ENCODE results near the gene PEDS1. TPM values are rescaled to one million over a fixed set of nuclear protein-coding genes. Genes with fewer than 3 reads are reported as not detected.
A peak's percentile ranks its signal among the peaks of the same experiment; 100 is the strongest.

The PEDS1 gene
- total RNA-seq, 1 experiment from 2014 or later, result 35.6 TPM

- no peak for TF ChIP-seq ZNF512 (CRISPR knock-in tag; IDR thresholded peaks at IDR 0.05; ENCODE audit: borderline replicate concordance)
- no peak for TF ChIP-seq ZNF121 (CRISPR knock-in tag; IDR thresholded peaks at IDR 0.05)
- TF ChIP-seq ARID4B (CRISPR knock-in tag; IDR thresholded peaks at IDR 0.05; ENCODE audit: borderline replicate concordance), result no peak
These were observed 22.5 kb downstream of the PEDS1 start (continued) for GRCh38 chr20:50130995-50131394.

- no peak for DNase-seq (ENCODE audit: low spot score)
- TF ChIP-seq ERG (CRISPR knock-in tag; IDR thresholded peaks at IDR 0.05), result no peak
- no peak for TF ChIP-seq HMGXB4 (CRISPR knock-in tag; IDR thresholded peaks at IDR 0.05)
- no peak overlapping the region for H3K4me3 Mint-ChIP-seq
- H3K36me3 Mint-ChIP-seq, result peaks cover 62% of the 10 kb centered on the region
- H3K4me1 Mint-ChIP-seq, result 0 out of 2 replicates have a peak, but pooled peaks cover 4% of the 10 kb centered on the region
- H3K27me3 Mint-ChIP-seq (ENCODE audit: low read depth), result no peaks in the 10 kb centered on the region; the same call in 1 of the 2 replicates
- no peak for ATAC-seq
- POLR2A ChIA-PET, result no interaction called here
- CTCF ChIA-PET, result no interaction called here
- H3K27ac Mint-ChIP-seq, result peak overlapping the region; percentile 21
- no peaks in the 10 kb centered on the region for H3K9me3 Mint-ChIP-seq
These were observed 23.2 kb downstream of the PEDS1 start for GRCh38 chr20:50130356-50130723.

- DNase-seq (ENCODE audit: low spot score), result no peak
- Mint-ChIP-seq H3K27ac (peak overlapping the region; percentile 21), H3K4me1 (0 out of 2 replicates have a peak, but pooled peaks cover 4% of the 10 kb centered on the region), H3K27me3 (ENCODE audit: low read depth) (no peaks in the 10 kb centered on the region; the same call in 1 of the 2 replicates), H3K9me3 (no peaks in the 10 kb centered on the region), H3K4me3 (no peak overlapping the region), H3K36me3 (peaks cover 67% of the 10 kb centered on the region)
- peak; percentile 83 for ATAC-seq
- ChIA-PET POLR2A (no interaction called here), CTCF (interaction anchor here (0.9 kb wide), 1 partner anchor 9 kb away, joined by 4 read pairs; no protein-coding TSS in a partner anchor)
- TF ChIP-seq SOX15 (CRISPR knock-in tag; IDR thresholded peaks at IDR 0.05), result no peak
- TF ChIP-seq ATF1 (CRISPR knock-in tag; IDR thresholded peaks at IDR 0.05), result no peak
- TF ChIP-seq CREB1 (CRISPR knock-in tag; IDR thresholded peaks at IDR 0.05), result no peak
- peak; percentile 94 for TF ChIP-seq USF2 (CRISPR knock-in tag; IDR thresholded peaks at IDR 0.05)
- TF ChIP-seq NFYB (CRISPR knock-in tag; conservative IDR thresholded peaks at IDR 0.05; ENCODE audit: low read depth), result peak; percentile 86
- TF ChIP-seq ZNF416 (CRISPR knock-in tag; IDR thresholded peaks at IDR 0.05), result no peak
- no peak for TF ChIP-seq PREB (CRISPR knock-in tag; IDR thresholded peaks at IDR 0.05; ENCODE audit: borderline replicate concordance)
- TF ChIP-seq ZMAT4 (CRISPR knock-in tag; IDR thresholded peaks at IDR 0.05), result no peak
- no peak for TF ChIP-seq RELA (CRISPR knock-in tag; IDR thresholded peaks at IDR 0.05; ENCODE audit: borderline replicate concordance)
- no peak for TF ChIP-seq ZNF121 (CRISPR knock-in tag; IDR thresholded peaks at IDR 0.05)
- no peak for TF ChIP-seq ELF4 (CRISPR knock-in tag; IDR thresholded peaks at IDR 0.05; ENCODE audit: low read depth)
- TF ChIP-seq TP53 (CRISPR knock-in tag; IDR thresholded peaks at IDR 0.05), result no peak
- TF ChIP-seq MXD4 (CRISPR knock-in tag; IDR thresholded peaks at IDR 0.05; ENCODE audit: borderline replicate concordance), result no peak
- TF ChIP-seq ZSCAN18 (CRISPR knock-in tag; IDR thresholded peaks at IDR 0.05), result no peak
- no peak for TF ChIP-seq JAZF1 (CRISPR knock-in tag; IDR thresholded peaks at IDR 0.05)
These were observed 23.7 kb downstream of the PEDS1 start for GRCh38 chr20:50129662-50130355.
